ENCODE data around the gene TNFRSF19.

- no peak for TF ChIP-seq POLR2A (IDR thresholded peaks at IDR 0.05; ENCODE audit: extremely low read depth, insufficient read length)
- no peak for TF ChIP-seq MAX (IDR thresholded peaks at IDR 0.05; ENCODE audit: low read depth, low read length)
- TF ChIP-seq CTCF (IDR thresholded peaks at IDR 0.05; ENCODE audit: low read depth, low read length), result no peak
Observed at GRCh38 chr13:23680845-23681669, 110.8 kb downstream of the TNFRSF19 start.
